Naive B cell (primary cell): Measurements from ENCODE around the gene ILF3. TPM values are rescaled to one million over a fixed set of nuclear protein-coding genes. Genes with fewer than 3 reads are reported as not detected.

Experiments
- ATAC-seq, 2 donors: fragments of 150-1000 bp; cut with Tn5 transposase; 2 replicates each; pipeline ENCODE4 v1.10.0; 2021; ENCODE audit warnings: low read depth in 2 of 2, mild to moderate bottlenecking in 2 of 2, moderate library complexity in 2 of 2
- DNase-seq: peaks from one replicate; pipeline ENCODE4 v3.0.0; 2022
- H3K27ac Mint-ChIP-seq, 6 donors: one replicate each; pipeline ENCODE4 v1.8.0; 2020 to 2022; ENCODE audit warnings: mild to moderate bottlenecking in 6 of 6, mixed read lengths in 6 of 6, moderate library complexity in 5 of 6, inconsistent platforms in 2 of 6
- H3K27me3 Mint-ChIP-seq, 3 donors: one replicate each; pipeline ENCODE4 v1.8.0; 2021 to 2022; ENCODE audit warnings: mixed read lengths in 3 of 3, mild to moderate bottlenecking in 1 of 3
- H3K36me3 Mint-ChIP-seq, 2 donors: one replicate each; pipeline ENCODE4 v1.8.0; 2020 to 2022; ENCODE audit warnings: mixed read lengths in 2 of 2, inconsistent platforms in 1 of 2, mild to moderate bottlenecking in 1 of 2
- H3K4me1 Mint-ChIP-seq, 3 donors: one replicate each; pipeline ENCODE4 v1.8.0; 2020 to 2022; ENCODE audit warnings: mixed read lengths in 3 of 3, inconsistent platforms in 1 of 3, mild to moderate bottlenecking in 1 of 3, moderate library complexity in 1 of 3
- H3K4me3 Mint-ChIP-seq, 8 donors: one replicate each; pipeline ENCODE4 v1.8.0; 2020 to 2022; ENCODE audit warnings: mild to moderate bottlenecking in 8 of 8, mixed read lengths in 8 of 8, moderate library complexity in 8 of 8, inconsistent platforms in 2 of 8
- H3K9me3 Mint-ChIP-seq, 7 donors: one replicate each; pipeline ENCODE4 v1.8.0; 2020 to 2022; ENCODE audit warnings: mixed read lengths in 7 of 7, mild to moderate bottlenecking in 5 of 7, inconsistent platforms in 2 of 7, moderate library complexity in 1 of 7
- polyA plus RNA-seq, 6 donors: library from polyadenylated mRNA; unstranded; fragments of 300-500 nt; fragmentation: Illumina TruSeq; gene quantifications; one replicate each; pipeline ENCODE4 v1.2.3, GENCODE V29; 2021; ENCODE audit warnings: low read depth in 6 of 6

ILF3 gene
- polyA plus RNA-seq, 6 donors from 2014 or later = 34.2 to 95.0 (median 71.6) TPM

DNA sequence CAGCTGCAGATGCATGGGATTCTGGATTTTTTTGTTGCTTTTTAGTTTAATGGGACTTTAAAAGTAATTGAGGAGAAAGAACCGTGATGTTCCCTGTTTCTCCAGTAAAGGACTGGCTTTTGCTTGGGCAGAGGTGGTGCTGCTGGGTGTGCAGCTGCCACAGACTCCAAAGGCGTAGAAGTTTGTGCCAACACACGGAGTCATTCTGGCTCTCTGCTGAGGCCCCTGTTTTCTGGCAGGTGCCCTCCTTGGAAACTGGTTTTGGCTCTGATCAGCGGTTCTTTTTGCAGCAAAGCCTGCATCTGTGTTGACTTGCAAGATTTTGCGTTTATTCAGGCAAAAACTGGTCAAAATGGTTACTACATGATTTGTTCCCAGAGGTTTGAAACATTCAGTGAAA lies 31.1 kb downstream of the ILF3 start:
- Mint-ChIP-seq H3K9me3 (no peaks in the 10 kb centered on the region), H3K4me1 (peaks cover 0 to 4% (median 0%) of the 10 kb centered on the region in 3 donors), H3K27me3 (no peaks in the 10 kb centered on the region), H3K36me3 (peaks cover 0 to 10% of the 10 kb centered on the region in 2 donors), H3K27ac (no peak overlapping the region), H3K4me3 (no peak overlapping the region)
- DNase-seq = no peak
- ATAC-seq = no peak

DNA sequence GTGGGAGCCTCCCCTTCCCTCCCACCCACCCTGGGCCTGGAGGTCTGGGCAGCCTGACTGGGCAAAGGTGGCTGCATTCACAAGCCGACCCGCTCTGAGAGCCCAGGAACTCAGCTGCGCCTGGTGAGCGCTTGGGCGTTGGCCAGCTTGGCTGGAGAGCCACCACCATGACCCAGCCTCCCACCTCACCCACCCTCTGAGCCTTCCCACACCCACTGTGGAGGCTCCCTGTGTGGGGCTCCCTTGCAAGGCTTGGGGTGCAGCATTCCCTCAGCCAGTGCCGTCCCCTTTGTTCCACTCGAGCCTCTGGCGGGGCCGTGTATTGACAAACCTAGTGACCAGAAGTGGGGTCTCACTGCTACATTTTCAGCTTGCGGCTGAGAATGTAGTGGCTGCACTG lies 32.0 kb downstream of the ILF3 start:
- Mint-ChIP-seq H3K27me3 (no peaks in the 10 kb centered on the region), H3K4me3 (no peak overlapping the region), H3K4me1 (peaks cover 0 to 9% (median 0%) of the 10 kb centered on the region in 3 donors), H3K9me3 (no peaks in the 10 kb centered on the region), H3K27ac (no peak overlapping the region), H3K36me3 (peaks cover 0 to 5% of the 10 kb centered on the region in 2 donors)
- ATAC-seq (no peak), DNase-seq (no peak)

DNA sequence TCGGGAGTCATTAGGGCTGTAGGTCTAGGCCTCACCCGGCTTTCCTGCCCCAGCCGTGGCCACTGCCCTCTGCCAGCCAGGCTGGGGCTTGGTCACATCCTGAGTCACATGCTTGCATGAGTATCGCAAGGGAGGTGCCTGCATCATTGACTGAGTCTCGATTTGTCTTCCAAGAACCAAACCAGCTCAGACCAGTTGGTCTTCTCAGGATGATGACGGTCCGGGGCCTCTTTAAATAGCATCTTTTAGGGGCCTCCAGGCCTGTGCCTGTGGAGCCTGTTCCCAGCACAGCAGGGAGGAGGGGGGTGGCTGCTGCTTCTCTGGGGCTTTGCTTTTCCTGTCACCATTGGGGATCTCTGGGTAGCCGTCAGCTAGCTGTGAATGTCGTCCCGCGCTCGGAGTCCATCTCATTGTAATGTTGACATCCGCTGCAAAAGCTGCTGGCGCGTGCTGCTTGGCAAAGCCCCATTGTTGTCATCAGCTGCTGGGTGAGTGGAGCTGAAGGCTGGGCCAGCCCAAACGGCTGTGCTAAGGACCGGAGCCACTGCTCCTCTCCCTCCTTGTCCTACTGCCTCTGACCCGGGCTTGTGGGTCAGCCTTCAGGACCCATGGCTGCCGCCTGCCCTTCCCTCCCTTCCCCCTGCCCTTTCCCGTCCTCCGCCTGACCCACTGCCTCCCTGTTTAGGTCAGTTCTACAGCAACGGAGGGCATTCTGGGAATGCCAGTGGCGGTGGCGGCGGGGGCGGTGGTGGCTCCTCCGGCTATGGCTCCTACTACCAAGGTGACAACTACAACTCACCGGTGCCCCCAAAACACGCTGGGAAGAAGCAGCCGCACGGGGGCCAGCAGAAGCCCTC lies 32.7 kb downstream of the ILF3 start:
- ATAC-seq (no peak), DNase-seq (no peak)
- H3K36me3 Mint-ChIP-seq = no peaks in the 10 kb centered on the region
- H3K9me3 Mint-ChIP-seq = peaks cover 0 to 1% (median 0%) of the 10 kb centered on the region in 7 donors
- no peak overlapping the region for H3K4me3 Mint-ChIP-seq
- H3K27me3 Mint-ChIP-seq = no peaks in the 10 kb centered on the region
- peak overlapping the region in 2 of 6 donors; percentile 62 to 81 for H3K27ac Mint-ChIP-seq
- peaks cover 0 to 9% (median 0%) of the 10 kb centered on the region in 3 donors for H3K4me1 Mint-ChIP-seq

DNA sequence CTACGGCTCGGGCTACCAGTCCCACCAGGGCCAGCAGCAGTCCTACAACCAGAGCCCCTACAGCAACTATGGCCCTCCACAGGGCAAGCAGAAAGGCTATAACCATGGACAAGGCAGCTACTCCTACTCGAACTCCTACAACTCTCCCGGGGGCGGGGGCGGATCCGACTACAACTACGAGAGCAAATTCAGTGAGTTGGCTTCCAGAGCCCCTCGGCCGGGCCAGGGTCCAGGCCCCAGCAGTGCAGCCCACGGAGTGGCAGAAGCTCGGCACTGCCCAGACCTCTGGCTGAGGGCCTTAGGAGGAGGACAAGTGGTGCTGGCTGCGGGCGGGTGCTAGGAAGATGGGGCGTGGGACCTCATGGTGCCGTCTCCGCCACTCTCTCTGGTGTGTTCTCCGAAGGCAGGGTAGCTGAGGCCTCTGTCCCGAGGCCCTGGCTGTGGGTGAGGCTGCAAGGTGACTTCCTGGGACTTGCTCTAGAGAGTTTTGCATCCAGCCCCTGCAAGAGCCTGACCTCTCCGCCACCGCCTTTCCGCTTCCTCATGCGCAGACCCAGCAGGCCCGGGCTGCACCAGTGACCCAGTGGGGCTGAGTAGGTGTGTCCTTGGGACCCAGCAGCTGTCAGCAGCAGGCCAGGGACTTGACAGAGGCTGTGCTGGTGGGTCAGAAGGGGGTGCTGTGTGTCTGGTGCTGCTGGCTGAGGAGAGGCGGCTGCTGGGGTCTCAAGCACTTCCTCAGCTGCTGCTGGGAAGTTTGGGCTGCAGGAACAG lies 33.6 kb downstream of the ILF3 start:
- peak overlapping the region in 3 of 6 donors; percentile 59 to 82 (median 62) for H3K27ac Mint-ChIP-seq
- no peak for DNase-seq
- no peaks in the 10 kb centered on the region for H3K36me3 Mint-ChIP-seq
- H3K4me1 Mint-ChIP-seq = peaks cover 2 to 9% (median 3%) of the 10 kb centered on the region in 3 donors
- no peak overlapping the region for H3K4me3 Mint-ChIP-seq
- ATAC-seq = no peak
- no peaks in the 10 kb centered on the region for H3K27me3 Mint-ChIP-seq
- peaks cover 0 to 1% (median 0%) of the 10 kb centered on the region in 7 donors for H3K9me3 Mint-ChIP-seq

GRCh38 chr19:10688545-10689280 lies 34.6 kb downstream of the ILF3 start:
- ATAC-seq (no peak), DNase-seq (no peak)
- H3K36me3 Mint-ChIP-seq = no peaks in the 10 kb centered on the region
- H3K9me3 Mint-ChIP-seq = peaks cover 0 to 1% (median 0%) of the 10 kb centered on the region in 7 donors
- H3K4me3 Mint-ChIP-seq = peak overlapping the region in 1 of 8 donors; percentile 26
- peaks cover 3 to 9% (median 4%) of the 10 kb centered on the region in 3 donors for H3K4me1 Mint-ChIP-seq
- H3K27ac Mint-ChIP-seq = peak overlapping the region in 4 of 6 donors; percentile 62 to 73 (median 72)
- no peaks in the 10 kb centered on the region for H3K27me3 Mint-ChIP-seq

- Mint-ChIP-seq H3K4me3 (peak overlapping the region in 1 of 8 donors; percentile 40), H3K9me3 (peaks cover 0 to 1% (median 0%) of the 10 kb centered on the region in 7 donors), H3K36me3 (no peaks in the 10 kb centered on the region), H3K27me3 (no peaks in the 10 kb centered on the region), H3K4me1 (peaks cover 6 to 16% (median 7%) of the 10 kb centered on the region in 3 donors), H3K27ac (peak overlapping the region in 5 of 6 donors; percentile 56 to 83 (median 62))
- DNase-seq (no peak), ATAC-seq (no peak)
Measured at GRCh38 chr19:10690341-10690781, 36.2 kb downstream of the ILF3 start.

DNA sequence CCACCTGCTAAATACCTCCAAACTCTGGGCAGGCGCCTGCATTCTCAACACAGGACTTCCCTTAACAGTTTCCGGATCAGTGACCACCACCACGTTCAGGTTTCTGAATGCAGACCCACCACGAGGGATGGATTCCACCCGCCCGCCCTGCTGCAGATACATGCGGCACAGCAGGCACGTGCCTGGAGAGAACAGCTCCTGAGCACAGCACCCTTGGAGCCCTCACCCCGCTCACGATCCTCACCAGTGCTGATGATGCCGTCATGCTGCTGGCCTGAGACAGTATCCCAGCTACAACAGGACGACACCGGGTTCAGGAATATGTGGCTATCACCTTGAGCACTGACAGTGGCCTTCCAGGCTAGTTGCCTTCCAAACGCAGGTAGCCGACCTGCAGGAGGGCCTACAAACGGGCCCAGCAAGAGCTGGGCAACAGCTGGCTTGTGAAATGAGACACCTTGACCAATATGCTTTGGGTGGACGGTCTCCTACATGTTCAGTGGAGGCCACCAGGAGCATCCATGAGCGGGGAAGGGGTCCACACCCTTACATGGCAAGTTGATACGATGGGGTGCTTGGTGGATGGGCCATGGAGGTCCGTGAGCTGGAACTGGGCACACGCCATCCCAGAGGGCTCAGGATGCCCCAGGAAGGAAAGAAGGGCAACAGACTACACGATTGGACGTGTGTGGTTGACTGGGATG lies 37.2 kb downstream of the ILF3 start:
- DNase-seq (no peak), ATAC-seq (no peak)
- peaks cover 0 to 1% (median 0%) of the 10 kb centered on the region in 7 donors for H3K9me3 Mint-ChIP-seq
- no peaks in the 10 kb centered on the region for H3K36me3 Mint-ChIP-seq
- peaks cover 16 to 26% (median 17%) of the 10 kb centered on the region in 3 donors for H3K4me1 Mint-ChIP-seq
- no peaks in the 10 kb centered on the region for H3K27me3 Mint-ChIP-seq
- H3K4me3 Mint-ChIP-seq = no peak overlapping the region
- peak overlapping the region in 2 of 6 donors; percentile 24 to 66 for H3K27ac Mint-ChIP-seq

GRCh38 chr19:10691883-10692282 lies 37.7 kb downstream of the ILF3 start:
- Mint-ChIP-seq H3K4me1 (peaks cover 21 to 30% (median 22%) of the 10 kb centered on the region in 3 donors), H3K36me3 (no peaks in the 10 kb centered on the region), H3K9me3 (peaks cover 0 to 1% (median 0%) of the 10 kb centered on the region in 7 donors), H3K27me3 (peaks cover 0 to 3% (median 0%) of the 10 kb centered on the region in 3 donors), H3K27ac (peak overlapping the region in 1 of 6 donors; percentile 66), H3K4me3 (peak overlapping the region in 2 of 8 donors; percentile 47 to 59)
- no peak for ATAC-seq
- no peak for DNase-seq

DNA sequence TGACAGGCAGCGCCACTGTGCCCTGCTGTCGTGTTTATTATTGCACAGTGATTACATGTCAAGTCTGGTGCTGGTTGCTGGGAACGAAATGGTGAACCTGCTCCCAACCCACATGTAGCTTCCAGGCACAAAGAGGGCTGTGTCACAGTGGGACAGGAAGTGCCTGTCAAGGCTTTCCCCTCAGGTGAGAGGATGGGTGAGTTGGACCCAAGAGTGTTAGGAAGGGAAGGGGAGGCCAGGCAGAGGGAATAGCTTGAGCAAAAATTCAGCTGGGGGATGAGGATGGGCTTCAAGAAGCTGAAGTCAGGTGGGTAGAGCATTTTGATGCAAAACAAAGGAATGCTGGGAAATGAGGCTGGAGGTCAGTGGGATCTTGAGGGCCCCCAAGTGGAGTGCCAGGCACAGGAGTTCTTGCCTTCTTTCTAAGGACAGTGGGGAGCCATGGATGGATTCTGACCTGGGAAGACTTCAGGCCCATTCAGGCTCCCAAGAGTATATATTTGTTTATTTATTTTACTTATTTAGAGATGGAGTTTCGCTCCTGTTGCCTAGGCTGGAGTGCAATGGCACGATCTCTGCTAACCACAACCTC lies 38.6 kb downstream of the ILF3 start:
- H3K27ac Mint-ChIP-seq = peak overlapping the region in 4 of 6 donors; percentile 5 to 66 (median 34)
- peaks cover 0 to 1% (median 0%) of the 10 kb centered on the region in 7 donors for H3K9me3 Mint-ChIP-seq
- H3K36me3 Mint-ChIP-seq = no peaks in the 10 kb centered on the region
- ATAC-seq (no peak), DNase-seq (no peak)
- H3K27me3 Mint-ChIP-seq = peaks cover 0 to 4% (median 4%) of the 10 kb centered on the region in 3 donors
- no peak overlapping the region for H3K4me3 Mint-ChIP-seq
- peaks cover 21 to 30% (median 22%) of the 10 kb centered on the region in 3 donors for H3K4me1 Mint-ChIP-seq

DNA sequence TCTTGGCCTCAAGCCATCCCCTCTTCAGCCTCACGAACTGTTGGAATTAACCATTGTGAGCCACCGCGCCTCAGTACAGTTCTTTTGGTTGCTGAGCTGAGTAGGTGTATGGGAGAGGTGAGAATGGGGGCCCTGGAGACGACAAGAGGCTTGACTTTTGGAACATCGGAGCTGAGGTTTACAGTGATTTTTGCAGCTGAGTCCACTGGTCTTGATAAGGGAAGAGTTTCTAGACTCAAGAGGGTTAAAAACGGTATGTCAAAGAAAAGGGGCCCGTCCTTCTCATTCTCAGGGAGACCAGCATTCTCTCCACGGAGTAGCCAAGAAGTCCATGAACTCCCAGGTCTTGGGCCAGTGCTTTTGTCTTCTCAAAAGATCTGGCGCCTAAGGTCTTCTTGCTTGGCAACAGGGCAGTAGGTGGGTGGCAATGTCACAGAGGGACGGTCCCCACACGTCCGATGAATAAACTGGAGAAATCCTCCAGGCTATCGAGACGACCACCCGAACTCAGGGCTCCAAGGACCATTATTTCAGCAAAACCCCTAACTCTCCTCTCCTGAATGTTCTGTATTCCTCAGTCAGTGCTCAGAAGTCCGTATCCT lies 40.7 kb downstream of the ILF3 start:
- peaks cover 0 to 6% (median 4%) of the 10 kb centered on the region in 3 donors for H3K27me3 Mint-ChIP-seq
- H3K4me3 Mint-ChIP-seq = peak overlapping the region in 4 of 8 donors; percentile 73 to 92 (median 86)
- H3K36me3 Mint-ChIP-seq = no peaks in the 10 kb centered on the region
- ATAC-seq (no peak), DNase-seq (no peak)
- H3K9me3 Mint-ChIP-seq = peaks cover 0 to 1% (median 0%) of the 10 kb centered on the region in 7 donors
- peak overlapping the region in 2 of 6 donors; percentile 37 to 65 for H3K27ac Mint-ChIP-seq
- H3K4me1 Mint-ChIP-seq = peaks cover 21 to 30% (median 24%) of the 10 kb centered on the region in 3 donors

- Mint-ChIP-seq H3K36me3 (no peaks in the 10 kb centered on the region), H3K9me3 (peaks cover 0 to 1% (median 0%) of the 10 kb centered on the region in 7 donors), H3K27ac (peak overlapping the region in 5 of 6 donors; percentile 4 to 82 (median 65)), H3K4me3 (peak overlapping the region; percentile 73 to 92 (median 86)), H3K27me3 (peaks cover 0 to 6% (median 4%) of the 10 kb centered on the region in 3 donors), H3K4me1 (peaks cover 21 to 24% (median 21%) of the 10 kb centered on the region in 3 donors)
- peak; percentile 93 to 95 for ATAC-seq
- DNase-seq = peak; percentile 80
Measured at GRCh38 chr19:10695401-10696398, 41.6 kb downstream of the ILF3 start.
